Fibroblast of lung (primary cell): ENCODE measurements around the gene PIP. TPM values are rescaled to one million over a fixed set of nuclear protein-coding genes. Genes with fewer than 3 reads are reported as not detected.

ENCODE experiments used
- DNase-seq, 2 donors: peaks; one replicate each; pipeline versions ENCODE4 v3.0.0 to v3.0.0-alpha.2; 2010; ENCODE audit warnings: low read depth in 2 of 2
- H2AFZ ChIP-seq: 2 replicates; pipeline ENCODE4 v1.5.1; 2012; ENCODE audit warnings: low read length, control low read depth, inconsistent platforms
- H3K27ac ChIP-seq: 2 replicates; pipeline ENCODE4 v1.5.1; 2011; ENCODE audit warnings: low read length, control low read depth; ENCODE audit not compliant: insufficient read depth
- H3K27me3 ChIP-seq: 2 replicates; pipeline ENCODE4 v1.5.1; 2011; ENCODE audit warnings: mild to moderate bottlenecking, low read length; ENCODE audit not compliant: control insufficient read depth, insufficient read depth
- H3K36me3 ChIP-seq: 2 replicates; pipeline ENCODE4 v1.5.1; 2011; ENCODE audit warnings: low read length; ENCODE audit not compliant: control insufficient read depth, insufficient read depth
- H3K4me1 ChIP-seq: 2 replicates; pipeline ENCODE4 v1.5.1; 2011; ENCODE audit warnings: low read length; ENCODE audit not compliant: control insufficient read depth, insufficient read depth; ENCODE audit errors: extremely low read depth
- H3K4me2 ChIP-seq: 2 replicates; pipeline ENCODE4 v1.5.1; 2011; ENCODE audit warnings: low read length, control low read depth; ENCODE audit not compliant: insufficient read depth; ENCODE audit errors: extremely low read depth
- H3K4me3 ChIP-seq, 4 experiments: fragments of 200-600 bp in 1 of 4; sonication (generic) in 1 of 4; replicated peaks in 1 of 4; 2 replicates each; pipeline ENCODE4 v1.5.1; 2011 to 2016; ENCODE audit warnings: low read length in 4 of 4, low read depth in 3 of 4, mild to moderate bottlenecking in 3 of 4, control low read depth in 2 of 4, inconsistent platforms in 1 of 4, mixed read lengths in 1 of 4; ENCODE audit not compliant: insufficient read depth in 1 of 4; ENCODE audit errors: control extremely low read depth in 1 of 4
- H3K79me2 ChIP-seq: 2 replicates; pipeline ENCODE4 v1.5.1; 2012; ENCODE audit warnings: mild to moderate bottlenecking, low read length, inconsistent platforms; ENCODE audit not compliant: control insufficient read depth, insufficient read depth
- H3K9ac ChIP-seq: 2 replicates; pipeline ENCODE4 v1.5.1; 2011; ENCODE audit warnings: mild to moderate bottlenecking, low read length, control low read depth; ENCODE audit not compliant: insufficient read depth
- H3K9me3 ChIP-seq: 2 replicates; pipeline ENCODE4 v1.5.1; 2012; ENCODE audit warnings: low read depth, low read length; ENCODE audit not compliant: control insufficient read depth, insufficient read depth
- H4K20me1 ChIP-seq: 2 replicates; pipeline ENCODE4 v1.5.1; 2011; ENCODE audit warnings: low read length; ENCODE audit not compliant: control insufficient read depth, insufficient read depth; ENCODE audit errors: extremely low read depth
- CTCF ChIP-seq, 2 donors: IDR thresholded peaks in 1 of 2; conservative IDR thresholded peaks in 1 of 2; 1 replicate in 1 of 2; 2 replicates in 1 of 2; pipeline ENCODE4 v1.5.1; 2011 to 2012; ENCODE audit warnings: low read length in 2 of 2, control low read depth in 1 of 2, inconsistent platforms in 1 of 2, low read depth in 1 of 2, mild to moderate bottlenecking in 1 of 2
- EZH2 ChIP-seq: IDR thresholded peaks from 2 replicates; pipeline ENCODE4 v1.5.1; 2012; ENCODE audit warnings: low read length, control low read depth, mild to moderate bottlenecking; ENCODE audit errors: missing control alignments
- polyA plus RNA-seq, 2 donors: library from polyadenylated mRNA; depleted of rRNA in 1 of 2; stranded (reverse) in 1 of 2; unstranded in 1 of 2; fragments of >200 nt; gene quantifications; 2 replicates each; pipeline ENCODE4 v1.2.1, GENCODE V29; 2011 to 2012; ENCODE audit warnings: missing spikeins in 1 of 2
- total RNA-seq: library from RNA; depleted of rRNA; stranded (reverse); fragments of >200 nt; gene quantifications from 2 replicates; pipeline ENCODE4 v1.2.1, GENCODE V29; 2014

The PIP gene
- total and polyA plus RNA-seq, 2 donors (not counting 1 experiment from before 2014, with no cell fraction given) = not detected

GRCh38 chr7:143181349-143181748 lies 49.5 kb downstream of the PIP start:
- Histone ChIP-seq H3K36me3 (no peaks in the 10 kb centered on the region), H3K4me3 (no peak overlapping the region), H4K20me1 (no peaks in the 10 kb centered on the region), H3K27me3 (no peaks in the 10 kb centered on the region), H2AFZ (no peak overlapping the region), H3K9me3 (no peaks in the 10 kb centered on the region), H3K4me1 (no peaks in the 10 kb centered on the region), H3K79me2 (no peaks in the 10 kb centered on the region), H3K9ac (no peak overlapping the region), H3K27ac (no peak overlapping the region), H3K4me2 (no peak overlapping the region)
- TF ChIP-seq CTCF (conservative IDR thresholded peaks at IDR 0.05 in 1 of 2, IDR thresholded peaks at IDR 0.05 in 1 of 2; ENCODE audit: low read depth in 1 of 2, low read length in 2 of 2) (no peak), EZH2 (no peak)
- no peak for DNase-seq

- Histone ChIP-seq H3K79me2 (no peaks in the 10 kb centered on the region), H3K9me3 (no peaks in the 10 kb centered on the region), H3K4me3 (no peak within 1 kb of the TSS), H3K4me1 (no peaks in the 10 kb centered on the region), H3K4me2 (no peak within 1 kb of the TSS), H4K20me1 (no peaks in the 10 kb centered on the region), H3K27me3 (no peaks in the 10 kb centered on the region), H3K36me3 (no peaks in the 10 kb centered on the region), H3K27ac (no peak within 1 kb of the TSS), H2AFZ (no peak within 1 kb of the TSS), H3K9ac (no peak within 1 kb of the TSS)
- TF ChIP-seq EZH2 (no peak), CTCF (conservative IDR thresholded peaks at IDR 0.05 in 1 of 2, IDR thresholded peaks at IDR 0.05 in 1 of 2; ENCODE audit: low read depth in 1 of 2, low read length in 2 of 2) (no peak)
- no peak for DNase-seq
Measured at GRCh38 chr7:143183024-143183423, 51.1 kb downstream of the PIP start, which contains the start of gene TAS2R39. TSS of gene TAS2R39 (plus strand) at chr7:143183419. CDS start at chr7:143183419, 0 bp downstream.

- no peak for TF ChIP-seq CTCF (conservative IDR thresholded peaks at IDR 0.05 in 1 of 2, IDR thresholded peaks at IDR 0.05 in 1 of 2; ENCODE audit: low read depth in 1 of 2, low read length in 2 of 2)
- no peak for TF ChIP-seq EZH2
Measured at GRCh38 chr7:143185551-143185950, 53.7 kb downstream of the PIP start.

More at GRCh38 chr7:143185551-143185950, 53.7 kb downstream of the PIP start:
- Histone ChIP-seq H3K4me1 (no peaks in the 10 kb centered on the region), H3K79me2 (no peaks in the 10 kb centered on the region), H3K9me3 (no peaks in the 10 kb centered on the region), H2AFZ (no peak overlapping the region), H3K36me3 (no peaks in the 10 kb centered on the region), H3K4me3 (no peak overlapping the region), H3K4me2 (no peak overlapping the region), H3K9ac (no peak overlapping the region), H3K27me3 (no peaks in the 10 kb centered on the region), H3K27ac (no peak overlapping the region), H4K20me1 (no peaks in the 10 kb centered on the region)
- no peak for DNase-seq
